ENCODE results near the gene MCC.

The MCC gene

DNA sequence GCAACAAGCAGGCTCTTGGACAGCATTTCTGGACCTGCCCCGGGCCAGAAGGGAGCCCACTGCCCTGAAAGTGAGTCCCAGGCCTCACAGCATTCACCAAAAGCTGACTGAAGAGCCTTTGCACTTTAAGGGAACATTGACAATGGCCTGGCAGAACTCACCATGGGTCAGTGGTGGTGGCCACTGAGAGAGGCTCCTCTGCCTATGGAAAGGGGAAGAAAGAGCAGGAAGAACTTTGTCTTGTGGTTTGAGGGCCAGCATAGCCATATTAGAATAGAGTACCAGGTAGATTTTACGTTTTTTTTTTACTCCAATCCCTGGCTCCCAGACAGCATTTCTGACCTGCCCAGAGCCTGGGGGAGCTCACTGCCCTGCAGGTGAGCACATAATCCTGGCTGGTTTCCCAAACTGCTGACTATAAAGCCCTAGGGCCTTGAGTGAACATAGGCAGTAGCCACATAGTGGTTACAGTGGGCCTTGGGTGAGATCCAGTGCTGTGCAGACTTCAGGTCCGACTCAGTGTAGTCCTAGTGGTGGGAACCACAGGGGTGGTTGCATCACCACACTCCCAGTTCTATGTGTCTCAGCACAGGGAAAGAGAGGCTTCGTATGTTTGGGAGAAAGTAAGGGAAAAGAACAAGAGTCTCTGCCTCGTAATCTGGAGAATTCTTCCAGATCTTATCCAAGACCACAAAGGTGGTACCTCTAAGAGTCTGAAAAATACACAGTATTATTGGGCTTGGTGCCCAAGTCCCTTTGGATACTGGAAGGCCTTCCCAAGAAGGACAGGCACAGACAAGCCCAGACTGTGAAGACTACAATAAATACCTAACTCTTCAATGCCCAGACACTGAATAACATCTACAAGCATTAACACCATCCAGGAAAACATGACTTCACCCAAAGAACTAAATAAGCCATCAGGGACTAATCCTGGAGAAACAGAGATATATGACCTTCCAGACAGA is 143.0 kb downstream of the MCC start:
- TF ChIP-seq GABPA (IDR thresholded peaks at IDR 0.05; ENCODE audit: low read depth) (no peak), POLR2AphosphoS5 (IDR thresholded peaks at IDR 0.05; ENCODE audit: low read depth) (no peak), SPI1 (IDR thresholded peaks at IDR 0.05; ENCODE audit: borderline replicate concordance, low read depth) (no peak)
- TF ChIP-seq, protein P1, sequence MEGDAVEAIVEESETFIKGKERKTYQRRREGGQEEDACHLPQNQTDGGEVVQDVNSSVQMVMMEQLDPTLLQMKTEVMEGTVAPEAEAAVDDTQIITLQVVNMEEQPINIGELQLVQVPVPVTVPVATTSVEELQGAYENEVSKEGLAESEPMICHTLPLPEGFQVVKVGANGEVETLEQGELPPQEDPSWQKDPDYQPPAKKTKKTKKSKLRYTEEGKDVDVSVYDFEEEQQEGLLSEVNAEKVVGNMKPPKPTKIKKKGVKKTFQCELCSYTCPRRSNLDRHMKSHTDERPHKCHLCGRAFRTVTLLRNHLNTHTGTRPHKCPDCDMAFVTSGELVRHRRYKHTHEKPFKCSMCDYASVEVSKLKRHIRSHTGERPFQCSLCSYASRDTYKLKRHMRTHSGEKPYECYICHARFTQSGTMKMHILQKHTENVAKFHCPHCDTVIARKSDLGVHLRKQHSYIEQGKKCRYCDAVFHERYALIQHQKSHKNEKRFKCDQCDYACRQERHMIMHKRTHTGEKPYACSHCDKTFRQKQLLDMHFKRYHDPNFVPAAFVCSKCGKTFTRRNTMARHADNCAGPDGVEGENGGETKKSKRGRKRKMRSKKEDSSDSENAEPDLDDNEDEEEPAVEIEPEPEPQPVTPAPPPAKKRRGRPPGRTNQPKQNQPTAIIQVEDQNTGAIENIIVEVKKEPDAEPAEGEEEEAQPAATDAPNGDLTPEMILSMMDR (IDR thresholded peaks at IDR 0.05; ENCODE audit: insufficient read depth, low read length), result no peak
- TF ChIP-seq, protein P2, sequence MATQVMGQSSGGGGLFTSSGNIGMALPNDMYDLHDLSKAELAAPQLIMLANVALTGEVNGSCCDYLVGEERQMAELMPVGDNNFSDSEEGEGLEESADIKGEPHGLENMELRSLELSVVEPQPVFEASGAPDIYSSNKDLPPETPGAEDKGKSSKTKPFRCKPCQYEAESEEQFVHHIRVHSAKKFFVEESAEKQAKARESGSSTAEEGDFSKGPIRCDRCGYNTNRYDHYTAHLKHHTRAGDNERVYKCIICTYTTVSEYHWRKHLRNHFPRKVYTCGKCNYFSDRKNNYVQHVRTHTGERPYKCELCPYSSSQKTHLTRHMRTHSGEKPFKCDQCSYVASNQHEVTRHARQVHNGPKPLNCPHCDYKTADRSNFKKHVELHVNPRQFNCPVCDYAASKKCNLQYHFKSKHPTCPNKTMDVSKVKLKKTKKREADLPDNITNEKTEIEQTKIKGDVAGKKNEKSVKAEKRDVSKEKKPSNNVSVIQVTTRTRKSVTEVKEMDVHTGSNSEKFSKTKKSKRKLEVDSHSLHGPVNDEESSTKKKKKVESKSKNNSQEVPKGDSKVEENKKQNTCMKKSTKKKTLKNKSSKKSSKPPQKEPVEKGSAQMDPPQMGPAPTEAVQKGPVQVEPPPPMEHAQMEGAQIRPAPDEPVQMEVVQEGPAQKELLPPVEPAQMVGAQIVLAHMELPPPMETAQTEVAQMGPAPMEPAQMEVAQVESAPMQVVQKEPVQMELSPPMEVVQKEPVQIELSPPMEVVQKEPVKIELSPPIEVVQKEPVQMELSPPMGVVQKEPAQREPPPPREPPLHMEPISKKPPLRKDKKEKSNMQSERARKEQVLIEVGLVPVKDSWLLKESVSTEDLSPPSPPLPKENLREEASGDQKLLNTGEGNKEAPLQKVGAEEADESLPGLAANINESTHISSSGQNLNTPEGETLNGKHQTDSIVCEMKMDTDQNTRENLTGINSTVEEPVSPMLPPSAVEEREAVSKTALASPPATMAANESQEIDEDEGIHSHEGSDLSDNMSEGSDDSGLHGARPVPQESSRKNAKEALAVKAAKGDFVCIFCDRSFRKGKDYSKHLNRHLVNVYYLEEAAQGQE (IDR thresholded peaks at IDR 0.05; ENCODE audit: insufficient replicate concordance, low read depth), result no peak
- no peaks in the 10 kb centered on the region for H3K27me3 ChIP-seq (ENCODE audit: insufficient read depth, poor library complexity, severe bottlenecking)
- no peak overlapping the region for H3K4me3 ChIP-seq (replicated peaks; ENCODE audit: insufficient read depth, low read length)
- no peak overlapping the region for H3K27ac ChIP-seq (replicated peaks)
- DNase-seq (ENCODE audit: low read depth in 1 of 2, low spot score in 1 of 2), result no peak

DNA sequence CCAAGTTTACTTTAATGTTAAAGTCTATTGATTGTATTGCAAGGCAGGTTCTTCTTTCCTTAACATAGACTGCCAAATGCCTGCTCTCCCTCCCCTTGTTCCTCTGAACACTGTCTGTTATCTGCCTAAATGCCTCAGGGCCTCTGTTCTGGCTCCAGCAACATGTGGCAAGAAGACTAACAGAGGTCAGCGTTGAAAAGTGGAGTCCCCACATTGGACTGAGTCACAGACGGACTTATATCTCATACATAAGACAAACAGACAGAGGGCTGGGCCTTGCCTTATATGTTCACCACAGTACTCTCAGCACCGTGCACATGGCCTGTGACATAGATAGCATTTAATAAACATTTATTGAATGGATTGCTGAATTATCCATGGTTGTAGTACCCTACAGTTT is 144.9 kb downstream of the MCC start:
- Histone ChIP-seq H3K4me3 (replicated peaks; ENCODE audit: insufficient read depth, low read length) (no peak overlapping the region), H3K27ac (replicated peaks) (no peak overlapping the region), H3K27me3 (ENCODE audit: insufficient read depth, poor library complexity, severe bottlenecking) (no peaks in the 10 kb centered on the region)
- TF ChIP-seq POLR2AphosphoS5 (IDR thresholded peaks at IDR 0.05; ENCODE audit: low read depth) (no peak), GABPA (IDR thresholded peaks at IDR 0.05; ENCODE audit: low read depth) (no peak), SPI1 (IDR thresholded peaks at IDR 0.05; ENCODE audit: borderline replicate concordance, low read depth) (no peak)
- TF ChIP-seq, protein P1 (IDR thresholded peaks at IDR 0.05; ENCODE audit: insufficient read depth, low read length), result no peak
- TF ChIP-seq, protein P2 (IDR thresholded peaks at IDR 0.05; ENCODE audit: insufficient replicate concordance, low read depth), result no peak
- DNase-seq (ENCODE audit: low read depth in 1 of 2, low spot score in 1 of 2), result no peak

DNA sequence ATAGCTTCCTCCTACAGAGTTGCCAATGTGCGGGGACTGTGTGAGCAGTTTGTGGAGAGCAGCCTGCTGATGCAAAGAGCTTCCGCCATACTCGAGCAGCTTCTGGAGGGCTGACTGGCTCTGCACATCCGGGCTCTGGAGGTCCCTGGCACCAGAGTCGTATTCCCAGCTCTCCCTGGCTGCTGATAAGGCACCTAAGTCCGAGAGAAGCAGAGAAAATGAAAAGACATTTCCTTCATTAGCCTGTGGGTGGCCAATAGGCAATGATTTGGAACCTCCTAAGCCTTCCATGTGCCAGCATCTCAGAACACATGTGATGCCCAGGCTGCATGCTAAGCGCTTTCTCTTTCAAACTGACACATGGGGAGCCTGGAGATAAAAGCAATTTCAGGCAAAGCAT is 147.7 kb downstream of the MCC start:
- Histone ChIP-seq H3K27ac (replicated peaks) (no peak overlapping the region), H3K27me3 (ENCODE audit: insufficient read depth, poor library complexity, severe bottlenecking) (no peaks in the 10 kb centered on the region), H3K4me3 (replicated peaks; ENCODE audit: insufficient read depth, low read length) (no peak overlapping the region)
- DNase-seq (ENCODE audit: low read depth in 1 of 2, low spot score in 1 of 2), result no peak
- TF ChIP-seq SPI1 (IDR thresholded peaks at IDR 0.05; ENCODE audit: borderline replicate concordance, low read depth), result no peak
- TF ChIP-seq, protein P2 (IDR thresholded peaks at IDR 0.05; ENCODE audit: insufficient replicate concordance, low read depth), result no peak
- TF ChIP-seq POLR2AphosphoS5 (IDR thresholded peaks at IDR 0.05; ENCODE audit: low read depth), result no peak
- TF ChIP-seq, protein P1 (IDR thresholded peaks at IDR 0.05; ENCODE audit: insufficient read depth, low read length), result no peak
- TF ChIP-seq GABPA (IDR thresholded peaks at IDR 0.05; ENCODE audit: low read depth), result no peak
